Hematopoietic multipotent progenitor cell treated with erythropoietin and hydrocortisone succinate and interleukin-3 and kit ligand, for 6 days (in vitro differentiated cells): ENCODE measurements around the gene NTM.
"Not testable (repeated sequence)": the region's sequence is repeated elsewhere in the genome, so short reads cannot be mapped to it uniquely, and the experiment has no call there.

Experiments
- DNase-seq: peaks from one replicate; pipeline ENCODE4 v3.0.0-alpha.2; 2015

The NTM gene

GRCh38 chr11:131674051-131674755 lies 303.8 kb downstream of the NTM start:
- DNase-seq: peak; percentile 77

GRCh38 chr11:131675121-131675888 lies 304.9 kb downstream of the NTM start:
- no peak for DNase-seq

GRCh38 chr11:131677828-131678470 lies 307.5 kb downstream of the NTM start:
- no peak for DNase-seq

- no peak for DNase-seq
These were observed 308.4 kb downstream of the NTM start for GRCh38 chr11:131678658-131679340.

GRCh38 chr11:131680448-131680847 lies 310.0 kb downstream of the NTM start:
- not testable (repeated sequence) for DNase-seq

GRCh38 chr11:131681920-131682319 lies 311.5 kb downstream of the NTM start:
- no peak for DNase-seq

- no peak for DNase-seq
These were observed 312.1 kb downstream of the NTM start for GRCh38 chr11:131682373-131683015.

- no peak for DNase-seq
These were observed 312.7 kb downstream of the NTM start for GRCh38 chr11:131683131-131683530.

- DNase-seq: no peak
These were observed 313.3 kb downstream of the NTM start for GRCh38 chr11:131683666-131684065.

- no peak for DNase-seq
These were observed 314.0 kb downstream of the NTM start for GRCh38 chr11:131684111-131685060.

- DNase-seq: no peak
These were observed 314.8 kb downstream of the NTM start for GRCh38 chr11:131685206-131685605.

GRCh38 chr11:131685906-131686305 lies 315.5 kb downstream of the NTM start:
- DNase-seq: no peak

GRCh38 chr11:131686836-131687235 lies 316.4 kb downstream of the NTM start:
- DNase-seq: no peak

- no peak for DNase-seq
These were observed 317.1 kb downstream of the NTM start for GRCh38 chr11:131687291-131688047.

- DNase-seq: peak; percentile 69
These were observed 317.8 kb downstream of the NTM start for GRCh38 chr11:131688048-131688693.

GRCh38 chr11:131689049-131689925 lies 318.9 kb downstream of the NTM start:
- DNase-seq: no peak

- no peak for DNase-seq
These were observed 319.9 kb downstream of the NTM start for GRCh38 chr11:131690362-131690761.

- DNase-seq: no peak
These were observed 320.4 kb downstream of the NTM start for GRCh38 chr11:131690776-131691175.
